Right atrium auricular region (tissue), 2 donors: ENCODE results near the gene CCL4L2. TPM values are rescaled to one million over a fixed set of nuclear protein-coding genes. Genes with fewer than 3 reads are reported as not detected.
"Not testable (repeated sequence)": the region's sequence is repeated elsewhere in the genome, so short reads cannot be mapped to it uniquely, and the experiment has no call there.

ENCODE experiments used
- DNase-seq: peaks from one replicate; pipeline ENCODE4 v3.0.0-alpha.2; 2019; ENCODE audit warnings: low spot score
- H3K27ac ChIP-seq, 2 donors: fragments of 200-600 bp; sonication (generic); 1 replicate in 1 of 2; 2 replicates in 1 of 2; pipeline ENCODE4 v1.5.1; 2016 to 2019
- H3K27me3 ChIP-seq, 2 donors: fragments of 200-600 bp; sonication (generic); one replicate each; pipeline versions ENCODE4 v1.5.1 to v1.6.0; 2017 to 2019
- H3K36me3 ChIP-seq: fragments of 200-600 bp; sonication (generic); one replicate; pipeline ENCODE4 v1.5.1; 2016
- H3K4me1 ChIP-seq, 2 donors: fragments of 200-600 bp; sonication (generic); one replicate each; pipeline versions ENCODE4 v1.5.1 to v1.6.0; 2017 to 2019
- H3K4me3 ChIP-seq, 2 donors: fragments of 200-600 bp; sonication (generic); 1 replicate in 1 of 2; 2 replicates in 1 of 2; pipeline ENCODE4 v1.5.1; 2017 to 2019; ENCODE audit warnings: mild to moderate bottlenecking in 1 of 2, moderate library complexity in 1 of 2
- H3K9me3 ChIP-seq, 2 donors: fragments of 200-600 bp; sonication (generic); one replicate each; pipeline ENCODE4 v1.5.1; 2019
- total RNA-seq, 2 donors: library from RNA; depleted of rRNA; stranded (reverse); fragments of >200 nt; gene quantifications; one replicate each; pipeline ENCODE4 v1.1.0, GENCODE V29; 2016

The CCL4L2 gene
- total RNA-seq, 2 donors from 2014 or later, result 0.39 TPM; not detected in 1

DNA sequence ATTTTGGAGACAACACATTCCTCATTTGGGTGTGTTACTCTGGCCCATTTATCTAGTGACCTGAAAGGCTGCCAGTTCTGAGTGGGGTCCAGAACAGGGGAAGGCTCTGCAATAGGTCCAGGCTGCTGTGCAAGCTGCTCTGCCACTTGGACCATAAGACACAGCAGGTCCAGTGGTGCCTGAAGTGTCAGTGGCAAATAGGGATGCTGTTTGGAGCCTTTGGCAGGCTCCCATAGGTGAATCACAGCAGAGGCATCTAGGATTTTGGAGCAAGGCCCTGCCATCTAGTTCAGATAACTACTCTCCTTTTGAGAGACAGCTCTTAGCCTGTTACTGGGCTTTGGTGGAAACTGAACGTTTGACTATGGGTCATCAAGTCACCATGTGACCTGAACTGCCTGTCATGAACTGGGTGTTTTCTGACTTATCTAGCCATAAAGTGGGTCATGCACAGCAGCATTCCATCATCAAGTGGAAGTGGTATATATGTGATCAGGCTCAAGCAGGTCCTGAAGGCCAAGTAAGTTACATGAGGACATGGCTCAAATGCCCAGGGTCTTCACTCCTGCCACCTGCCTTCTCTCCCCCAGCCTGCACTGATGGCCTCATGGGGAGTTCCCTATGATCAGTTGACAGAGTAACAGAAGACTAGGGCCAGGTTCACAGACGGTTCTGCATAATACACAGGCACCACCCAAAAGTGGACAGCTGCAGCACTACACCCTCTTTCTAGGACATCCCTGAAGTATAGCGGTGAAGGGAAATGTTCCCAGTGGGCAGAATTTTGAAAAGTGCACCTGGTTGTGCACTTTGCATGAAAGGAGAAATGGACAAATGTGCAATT, 10.1 kb downstream of the CCL4L2 start:
- not testable (repeated sequence) for H3K27me3 ChIP-seq, H3K9me3 ChIP-seq, DNase-seq, H3K36me3 ChIP-seq, H3K4me3 ChIP-seq, H3K4me1 ChIP-seq, H3K27ac ChIP-seq

DNA sequence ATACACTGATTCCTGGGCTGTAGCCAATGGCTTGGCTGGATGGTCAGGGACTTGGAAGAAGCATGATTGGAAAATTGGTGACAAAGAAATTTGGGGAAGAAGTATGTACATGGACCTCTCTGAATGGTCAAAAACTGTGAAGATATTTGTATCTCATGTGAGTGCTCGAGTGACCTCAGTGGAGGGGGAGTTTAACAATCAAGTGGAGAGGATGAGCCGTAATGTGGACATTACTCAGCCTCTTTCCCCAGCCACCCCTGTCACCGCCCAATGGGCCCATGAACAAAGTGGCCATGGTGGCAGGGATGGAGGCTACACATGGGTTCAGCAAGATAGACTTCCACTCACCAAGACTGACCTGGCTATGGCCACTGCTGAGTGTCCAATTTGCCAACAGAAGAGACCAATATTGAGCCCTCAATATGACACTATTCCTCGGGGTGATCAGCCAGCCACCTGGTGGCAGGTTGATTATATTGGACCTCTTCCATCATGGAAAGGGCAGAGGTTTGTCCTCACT, 10.8 kb downstream of the CCL4L2 start:
- not testable (repeated sequence) for DNase-seq, H3K36me3 ChIP-seq, H3K27me3 ChIP-seq, H3K4me1 ChIP-seq, H3K9me3 ChIP-seq, H3K4me3 ChIP-seq, H3K27ac ChIP-seq

DNA sequence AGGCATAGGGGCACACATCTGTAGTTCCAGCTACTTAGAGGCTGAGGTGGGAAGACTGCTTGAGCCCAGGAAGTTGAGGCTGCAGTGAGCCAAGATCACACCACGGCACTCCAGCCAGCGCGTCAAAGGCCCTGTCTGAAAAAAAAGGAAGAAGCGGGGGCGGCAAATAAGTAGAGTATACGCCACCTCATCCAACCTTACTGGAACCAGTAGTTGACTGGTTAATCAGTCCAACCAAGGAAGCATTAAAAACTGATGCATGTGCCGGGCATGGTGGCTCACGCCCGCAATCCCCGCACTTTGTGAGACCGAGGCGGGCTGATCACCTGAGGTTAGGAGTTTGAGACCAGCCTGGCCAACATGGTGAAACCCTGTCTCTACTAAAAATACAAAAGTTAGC, 12.1 kb downstream of the CCL4L2 start:
- not testable (repeated sequence) for H3K4me1 ChIP-seq, H3K4me3 ChIP-seq, H3K9me3 ChIP-seq, DNase-seq, H3K27ac ChIP-seq, H3K27me3 ChIP-seq, H3K36me3 ChIP-seq

DNA sequence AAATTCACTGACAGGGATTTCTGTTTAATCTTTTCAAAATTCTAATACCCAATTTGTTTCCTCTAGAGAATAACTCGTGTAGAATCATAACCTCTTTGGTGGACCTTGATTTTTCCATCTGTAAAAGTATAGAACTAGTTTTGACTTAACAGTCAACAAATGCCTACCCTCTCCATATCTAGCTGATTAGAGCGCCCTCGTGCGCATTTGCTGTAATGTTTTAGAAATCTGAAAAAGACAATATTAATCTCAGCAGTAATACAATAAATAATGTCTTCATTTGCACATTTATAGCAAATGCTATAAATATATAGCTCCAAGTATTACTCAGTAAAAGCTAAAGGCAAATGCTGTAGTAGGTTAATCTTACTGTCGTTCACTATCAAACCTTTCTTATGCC, 18.8 kb downstream of the CCL4L2 start:
- DNase-seq, result not testable (repeated sequence)

DNA sequence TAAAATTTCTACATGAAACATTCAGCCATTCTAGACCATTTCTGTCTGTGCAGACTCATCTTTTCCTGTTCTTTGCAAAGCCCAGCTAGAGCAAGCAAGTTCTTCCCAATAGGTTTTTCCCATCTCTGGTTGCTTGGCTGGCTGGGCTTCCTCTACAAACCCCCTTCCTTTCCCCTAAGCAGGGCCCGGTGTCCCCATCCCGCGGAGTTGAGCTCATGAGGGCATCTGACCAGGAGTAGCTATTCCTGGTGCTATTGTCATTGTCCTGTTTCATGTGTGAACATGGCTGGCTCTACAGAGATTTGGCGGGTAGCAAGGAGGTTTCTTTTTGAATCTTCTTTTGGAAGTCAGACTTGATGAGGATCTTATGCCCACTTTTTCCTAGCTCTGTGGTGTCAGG, 31.2 kb downstream of the CCL4L2 start:
- not testable (repeated sequence) for H3K4me1 ChIP-seq, DNase-seq, H3K27me3 ChIP-seq, H3K27ac ChIP-seq, H3K9me3 ChIP-seq, H3K36me3 ChIP-seq, H3K4me3 ChIP-seq

More for the DNA sequence above, 18.8 kb downstream of the CCL4L2 start:
- H3K4me1 ChIP-seq, H3K9me3 ChIP-seq, H3K27ac ChIP-seq, H3K4me3 ChIP-seq, H3K27me3 ChIP-seq, H3K36me3 ChIP-seq: not testable (repeated sequence)

Other genes starting within 250 kb of the CCL4L2 start
- gene CCL16, start 229.6 kb upstream of the CCL4L2 start, total RNA-seq, result not detected
- 10 to 100 TPM in 1 of 2 donors, 1 to 10 TPM in 1; 4.1 to 13.0 TPM for gene CCL14, start 224.3 kb upstream of the CCL4L2 start, total RNA-seq
- gene CCL15, start 209.5 kb upstream of the CCL4L2 start, total RNA-seq, result not detected
- not detected for gene CCL23, start 193.1 kb upstream of the CCL4L2 start, total RNA-seq
- 1 to 10 TPM; 1.0 to 3.6 TPM for gene CCL18, start 146.8 kb upstream of the CCL4L2 start, total RNA-seq
- gene CCL3, start 120.9 kb upstream of the CCL4L2 start, total RNA-seq, result 1 to 10 TPM; 1.0 to 2.0 TPM
- 1 to 10 TPM; 1.7 to 2.8 TPM for gene CCL4, start 107.2 kb upstream of the CCL4L2 start, total RNA-seq
- gene TBC1D3B, start 34.4 kb upstream of the CCL4L2 start, total RNA-seq, result not detected
- not detected for gene CCL3L1, start 14.3 kb upstream of the CCL4L2 start, total RNA-seq
- gene TBC1D3I, start 53.5 kb downstream of the CCL4L2 start, total RNA-seq, result not detected
- not detected for gene TBC1D3G, start 112.8 kb downstream of the CCL4L2 start, total RNA-seq
- gene TBC1D3H, start 177.4 kb downstream of the CCL4L2 start, total RNA-seq, result not detected